Gastrocnemius medialis (tissue), 4 donors: ENCODE measurements around the gene MEIS1.

Experiments
- CTCF ChIP-seq, 5 experiments: fragments of 450-650 bp in 3 of 5; fragments of 200-600 bp in 2 of 5; sonication (generic) in 2 of 5; IDR thresholded peaks in 4 of 5; conservative IDR thresholded peaks in 1 of 5; 1 replicate in 4 of 5; 2 replicates in 1 of 5; pipeline ENCODE4 v1.5.1; 2016 to 2019; ENCODE audit warnings: antibody characterized with exemption in 5 of 5, mild to moderate bottlenecking in 3 of 5, moderate library complexity in 3 of 5
- POLR2A ChIP-seq, 2 donors: fragments of 450-650 bp; IDR thresholded peaks; one replicate each; pipeline ENCODE4 v1.6.1; 2017; ENCODE audit warnings: antibody characterized with exemption in 2 of 2, mild to moderate bottlenecking in 2 of 2, moderate library complexity in 2 of 2

DNA sequence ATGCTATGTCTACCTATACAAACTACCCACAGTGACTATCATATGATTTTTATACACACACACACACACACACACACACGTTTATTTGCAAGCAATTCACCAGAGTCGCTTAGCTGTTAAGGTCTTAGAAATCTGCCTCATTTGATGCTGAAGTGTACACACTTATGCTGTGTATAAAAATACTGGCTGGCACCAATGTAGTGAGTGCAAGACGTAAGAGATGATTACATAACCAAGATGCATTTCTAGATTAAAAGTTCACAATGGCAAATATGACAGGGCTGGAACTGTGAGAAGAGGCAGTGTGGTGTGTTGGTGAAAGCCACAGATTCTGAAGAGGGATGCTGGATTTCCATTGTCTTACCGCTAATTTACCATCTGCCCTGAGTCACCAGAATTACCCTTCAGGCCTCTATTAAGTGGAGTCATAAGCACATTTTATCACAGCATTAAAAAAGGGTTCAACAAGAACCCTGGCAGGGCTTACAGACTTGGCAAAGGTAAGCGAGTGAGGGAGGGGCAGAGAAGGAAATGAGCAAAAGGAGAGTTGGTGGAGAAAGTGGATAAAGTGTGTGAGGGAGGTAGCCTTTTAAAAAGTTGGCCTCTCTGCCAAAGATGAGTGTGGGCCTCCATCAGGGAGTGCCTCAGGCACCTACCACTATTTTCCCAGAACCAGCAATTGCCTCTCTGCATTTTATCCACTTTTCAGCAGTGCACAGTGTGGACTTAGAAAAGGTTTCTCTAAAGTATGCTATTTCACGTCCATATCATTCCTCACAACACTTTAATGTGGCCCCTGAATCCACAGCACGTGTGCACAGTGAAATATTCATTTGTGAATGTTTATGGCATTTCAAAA is 21.5 kb downstream of the MEIS1 start:
- TF ChIP-seq CTCF (IDR thresholded peaks at IDR 0.05 in 4 of 5, conservative IDR thresholded peaks at IDR 0.05 in 1 of 5) (no peak), POLR2A (IDR thresholded peaks at IDR 0.05) (no peak)
